GM18511 (cell line): ENCODE measurements around the gene CCR9.

Experiments used
- ATAC-seq: cut with Tn5 transposase; IDR thresholded peaks from one replicate; pipeline ENCODE4 v1.9.1; 2021; ENCODE audit warnings: mild to moderate bottlenecking, moderate library complexity; ENCODE audit not compliant: unreplicated experiment

CCR9 gene

DNA sequence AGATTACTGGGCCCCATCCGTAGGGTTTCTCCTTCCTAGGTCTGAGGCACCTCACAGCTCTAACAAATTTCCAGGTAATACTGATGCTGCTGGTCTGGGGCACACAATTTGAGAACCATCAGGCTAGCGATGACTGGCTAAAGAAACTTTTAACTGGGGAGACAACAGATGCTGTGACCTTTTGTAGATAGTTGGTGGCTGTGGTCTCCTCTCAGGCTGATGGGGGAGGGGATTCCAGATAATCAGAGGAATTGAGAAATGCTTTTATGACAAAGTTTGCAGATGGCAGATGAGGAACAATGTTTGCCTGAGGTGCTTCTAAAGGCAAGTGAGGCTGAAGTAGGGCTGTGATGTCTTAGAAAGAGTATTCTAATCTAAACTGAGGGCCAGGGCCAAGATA is 13.8 kb upstream of the CCR9 start:
- no peak for ATAC-seq

DNA sequence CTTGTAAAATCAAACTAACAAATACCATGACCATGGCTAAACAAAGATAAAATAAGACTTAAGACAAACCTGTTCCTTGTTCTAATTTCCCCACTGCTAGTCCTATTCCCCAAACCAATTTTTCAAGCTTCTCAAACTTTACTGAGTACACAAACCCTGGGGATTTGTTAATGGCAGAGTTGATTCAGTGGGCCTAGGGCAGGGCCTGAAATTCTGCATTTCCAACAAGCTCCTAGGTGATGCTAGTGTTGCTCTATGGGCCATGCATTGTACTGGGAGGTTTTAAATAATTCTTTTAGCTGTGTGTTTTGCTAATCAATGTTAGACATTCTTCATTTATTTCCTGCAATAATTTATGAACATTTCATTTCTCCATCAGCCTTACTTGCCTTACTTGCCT is 13.3 kb upstream of the CCR9 start:
- no peak for ATAC-seq

DNA sequence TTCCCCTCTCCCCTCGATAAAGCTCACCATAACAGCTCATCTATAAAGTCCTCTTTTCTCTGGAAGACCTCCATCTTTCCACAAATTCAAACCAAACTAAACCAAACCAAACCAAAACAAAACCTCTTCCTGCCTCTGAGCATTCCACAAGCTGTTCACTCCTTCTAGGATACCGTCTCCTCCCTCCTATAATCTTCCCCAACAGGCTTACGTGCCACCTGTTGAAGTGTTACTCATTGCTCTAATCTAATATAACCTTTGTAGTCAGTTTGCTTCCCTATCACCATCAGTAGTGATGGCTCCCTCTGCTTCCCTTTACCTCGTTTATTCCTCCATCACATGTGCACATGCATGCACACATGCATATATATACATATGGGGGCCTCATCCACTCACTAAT is 12.7 kb upstream of the CCR9 start:
- no peak for ATAC-seq

DNA sequence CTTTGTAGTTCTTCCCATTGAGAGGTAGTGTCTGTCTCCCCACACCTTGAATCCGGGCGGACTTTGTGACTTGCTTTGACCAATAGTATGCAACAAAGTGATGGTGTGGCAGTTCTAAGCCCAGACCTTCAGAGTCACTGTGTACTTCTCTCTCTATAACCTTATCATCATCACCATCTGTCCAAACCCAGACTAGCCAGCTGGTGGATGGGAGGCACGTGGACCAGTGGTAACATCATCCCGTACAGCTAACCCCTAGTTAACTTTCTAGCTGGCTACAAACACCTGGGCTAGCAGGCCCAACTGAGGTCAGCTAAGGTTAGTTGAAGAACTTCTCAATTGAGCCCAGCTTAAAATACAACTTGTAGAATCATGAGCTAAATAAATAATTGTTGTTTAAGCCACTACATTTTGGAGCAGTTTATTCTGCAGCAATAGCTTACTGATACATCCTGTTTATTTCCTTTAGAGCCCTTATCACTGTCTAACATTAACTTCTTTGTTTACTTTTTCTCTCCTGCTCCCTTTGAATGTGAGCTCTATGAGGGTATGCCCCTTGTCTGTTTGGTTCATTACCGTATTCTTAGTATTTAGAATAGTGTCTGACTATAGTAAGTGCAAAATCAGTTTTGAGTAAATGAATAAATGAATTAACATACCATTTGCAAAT is 11.5 kb upstream of the CCR9 start:
- no peak for ATAC-seq

- ATAC-seq: no peak
Measured at GRCh38 chr3:45878124-45878523, 8.2 kb upstream of the CCR9 start.

DNA sequence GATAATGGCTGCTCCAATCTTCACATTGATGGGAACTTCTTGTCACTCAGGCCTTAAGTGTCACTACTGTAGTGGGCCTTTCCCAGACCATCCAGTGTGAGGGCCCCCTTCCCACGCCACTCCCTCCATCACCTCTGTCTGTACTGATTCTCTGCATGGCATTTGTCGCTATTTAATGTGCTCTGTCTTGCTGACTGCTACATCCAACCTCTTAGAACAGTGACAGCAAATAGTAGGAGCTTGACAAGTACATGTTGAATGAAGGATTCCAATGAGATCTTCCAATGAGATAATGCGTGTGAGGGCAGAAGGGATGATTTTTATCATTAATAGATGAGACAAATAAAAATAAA is 5.6 kb upstream of the CCR9 start:
- no peak for ATAC-seq

DNA sequence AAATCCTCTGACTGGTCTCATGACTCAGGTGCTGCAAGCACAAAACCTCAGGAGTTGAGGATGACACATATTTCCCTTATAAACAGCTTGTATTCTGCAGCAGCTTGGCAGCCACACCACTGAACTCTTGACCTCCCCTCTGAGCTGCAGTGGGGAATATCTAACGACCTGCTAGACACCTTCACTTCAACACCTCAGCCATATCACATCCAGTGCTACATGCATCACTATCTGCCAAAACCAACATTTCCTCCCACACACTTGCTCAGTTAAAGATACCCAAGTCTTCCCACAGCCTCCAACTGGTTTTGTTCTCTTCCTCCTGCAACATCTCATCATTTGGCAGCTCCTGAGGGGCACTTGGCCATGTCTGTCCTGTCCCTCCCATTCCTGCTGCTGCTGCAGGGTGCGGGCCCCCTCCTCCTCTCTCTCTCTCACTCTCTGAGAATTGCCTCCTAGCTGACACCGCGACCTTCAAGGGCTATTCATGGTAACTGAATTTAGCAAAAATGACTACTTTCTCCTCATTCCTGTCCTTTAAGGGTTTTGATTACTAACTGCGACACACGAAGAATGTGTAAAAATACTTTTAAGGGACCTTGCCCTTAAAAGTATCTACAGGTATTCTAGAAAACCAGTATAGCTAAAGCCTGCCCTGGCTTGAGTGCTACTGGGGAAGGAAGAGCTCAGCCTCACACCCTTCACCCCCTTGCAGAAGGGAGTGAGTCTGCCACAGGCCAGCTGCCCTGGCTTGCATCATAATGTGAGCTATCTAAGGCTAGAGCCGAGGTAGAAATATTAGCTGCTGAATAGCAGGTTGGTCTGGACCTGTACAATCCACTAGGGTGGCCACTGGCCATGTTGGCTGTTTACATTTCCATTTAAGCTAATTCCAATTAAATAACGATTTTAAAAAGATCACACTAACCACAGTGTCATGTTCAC is 5.0 kb upstream of the CCR9 start:
- no peak for ATAC-seq

- no peak for ATAC-seq
Measured at GRCh38 chr3:45884368-45885201, 1.8 kb upstream of the CCR9 start.

GRCh38 chr3:45887285-45887684 is 942 bp downstream of the CCR9 start:
- no peak for ATAC-seq

- ATAC-seq: no peak
Measured at GRCh38 chr3:45887759-45888511, 1.6 kb downstream of the CCR9 start.

GRCh38 chr3:45889337-45889736 is 3.0 kb downstream of the CCR9 start:
- no peak for ATAC-seq

DNA sequence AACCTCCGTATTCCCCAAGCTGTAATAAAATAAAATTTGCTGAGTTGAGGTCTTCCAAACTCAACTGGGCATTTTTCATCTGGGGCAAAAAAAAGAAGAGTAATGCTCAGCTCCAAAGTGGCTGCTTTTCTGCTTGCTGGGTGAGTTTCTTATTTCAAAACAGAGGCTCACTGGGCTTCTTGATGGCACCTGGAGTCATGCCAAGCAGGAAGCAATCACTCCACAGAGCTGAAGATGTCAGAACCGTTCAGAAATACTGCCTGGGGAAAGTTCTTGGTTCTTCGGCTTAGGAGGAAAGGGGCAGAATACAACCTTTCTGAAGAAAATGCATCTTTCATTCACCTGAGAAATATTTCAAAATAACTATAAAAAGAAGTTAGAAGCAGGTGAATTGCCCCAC is 4.1 kb downstream of the CCR9 start:
- no peak for ATAC-seq

DNA sequence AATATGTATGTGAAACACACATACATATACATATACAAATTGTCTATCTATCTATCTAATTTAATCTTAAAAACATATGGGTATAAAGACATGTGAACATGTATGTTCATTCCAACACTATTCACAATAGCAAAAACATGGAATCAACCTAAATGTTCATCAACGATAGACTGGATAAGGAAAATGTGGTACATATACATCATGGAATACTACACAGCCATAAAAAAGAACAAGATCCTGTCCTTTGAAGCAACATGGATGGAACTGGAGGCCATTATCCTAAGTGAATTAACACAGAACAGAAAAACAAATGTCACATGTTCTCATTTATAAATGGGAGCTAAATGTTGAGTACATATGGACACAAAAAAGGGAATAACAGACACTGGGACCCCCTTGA is 5.8 kb downstream of the CCR9 start:
- ATAC-seq: no peak

DNA sequence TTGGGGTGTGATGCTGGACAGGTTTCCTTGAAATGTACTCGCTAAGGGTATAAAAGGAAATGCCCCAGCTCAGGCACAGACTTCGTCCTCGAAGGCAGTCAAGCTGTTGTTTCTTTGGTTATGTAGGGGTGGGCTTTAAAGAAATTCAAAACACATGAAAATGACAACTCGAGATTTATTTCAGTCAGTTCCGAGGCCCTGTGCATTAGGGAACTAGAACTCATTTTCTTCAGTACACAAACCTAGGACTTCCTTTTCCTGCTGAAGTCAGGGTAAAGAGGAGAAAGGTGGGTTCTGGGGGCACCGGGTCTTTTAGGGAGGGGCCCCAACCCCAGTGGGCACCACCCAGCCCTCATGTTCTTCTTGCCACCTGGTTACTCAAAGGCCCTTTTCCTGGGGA is 7.7 kb downstream of the CCR9 start:
- no peak for ATAC-seq

- ATAC-seq: no peak
Measured at GRCh38 chr3:45895686-45896468, 9.5 kb downstream of the CCR9 start.

GRCh38 chr3:45896956-45897355 is 10.6 kb downstream of the CCR9 start:
- ATAC-seq: no peak

GRCh38 chr3:45904931-45905330 is 18.6 kb downstream of the CCR9 start:
- ATAC-seq: no peak

DNA sequence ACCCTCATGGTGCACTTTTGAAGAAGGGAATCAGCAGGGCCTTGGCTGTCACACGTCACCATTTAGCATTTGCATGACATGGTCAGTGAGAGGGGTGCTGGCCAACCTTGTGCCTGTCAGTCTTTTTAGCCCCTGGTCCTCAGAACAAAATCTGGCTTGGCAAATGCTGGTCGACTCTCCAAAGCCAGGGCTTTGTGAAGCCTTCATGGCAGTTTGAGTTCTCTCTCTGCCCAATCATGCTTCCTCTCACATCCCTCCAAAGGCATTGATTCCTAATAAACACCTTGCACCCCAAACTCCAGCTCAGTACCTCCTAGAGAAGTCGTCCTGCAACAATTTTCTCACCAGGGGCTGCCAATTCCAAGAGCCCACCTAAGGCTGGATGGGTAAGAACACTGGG is 19.4 kb downstream of the CCR9 start:
- no peak for ATAC-seq

DNA sequence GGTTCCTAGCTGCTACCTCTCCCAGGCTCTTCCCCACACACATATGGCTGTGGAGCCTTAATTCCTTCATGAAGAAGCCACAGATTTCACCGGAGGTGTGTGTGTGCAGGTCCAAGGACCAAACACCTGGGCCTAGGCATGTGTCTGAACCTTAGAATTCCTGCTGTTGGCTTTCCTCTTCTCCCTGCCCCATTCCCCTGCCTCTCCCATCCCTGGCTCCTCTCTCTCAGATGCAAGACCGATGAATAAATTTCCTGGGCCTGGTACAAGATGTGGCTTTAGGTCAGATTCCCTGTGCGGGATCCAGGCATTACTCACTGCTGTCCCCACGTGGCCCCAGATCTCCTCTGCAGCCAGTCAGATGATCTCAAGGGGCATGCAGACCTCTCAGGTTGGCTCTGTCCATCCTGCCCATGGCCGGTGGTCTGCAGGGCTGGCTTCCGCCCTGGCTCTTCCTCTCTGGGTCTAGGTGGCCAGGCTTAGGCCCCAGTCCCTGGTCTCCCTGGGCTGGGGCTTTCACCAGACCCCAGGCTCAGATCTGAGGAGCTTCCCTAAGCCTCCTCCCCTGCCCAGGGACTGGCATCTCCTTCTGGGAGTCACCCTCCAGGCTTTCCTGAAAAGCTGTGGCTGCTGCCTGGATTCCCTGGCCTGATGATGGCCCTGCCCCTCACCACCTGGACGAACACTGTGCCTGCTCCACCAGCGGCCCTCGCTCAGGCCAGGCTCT is 20.5 kb downstream of the CCR9 start:
- no peak for ATAC-seq
